HG03442 (cell line): ENCODE results near the gene E2F3.
"Not testable (repeated sequence)": the region's sequence is repeated elsewhere in the genome, so short reads cannot be mapped to it uniquely, and the experiment has no call there.

Source experiments
- ATAC-seq: cut with Tn5 transposase; IDR thresholded peaks from one replicate; pipeline ENCODE4 v1.9.1; 2021; ENCODE audit warnings: mild to moderate bottlenecking, moderate library complexity; ENCODE audit not compliant: unreplicated experiment

The E2F3 gene

GRCh38 chr6:20464041-20464440 lies 62.4 kb downstream of the E2F3 start:
- ATAC-seq: no peak

GRCh38 chr6:20464847-20465246 lies 63.2 kb downstream of the E2F3 start:
- no peak for ATAC-seq

- ATAC-seq: not testable (repeated sequence)
Observed at GRCh38 chr6:20465616-20466015, 63.9 kb downstream of the E2F3 start.

- peak; percentile 82 for ATAC-seq
Observed at GRCh38 chr6:20467437-20467836, 65.8 kb downstream of the E2F3 start.

- ATAC-seq: no peak
Observed at GRCh38 chr6:20468209-20468608, 66.5 kb downstream of the E2F3 start.

GRCh38 chr6:20472748-20473147 lies 71.1 kb downstream of the E2F3 start:
- ATAC-seq: no peak

- no peak for ATAC-seq
Observed at GRCh38 chr6:20473518-20473917, 71.8 kb downstream of the E2F3 start.

- no peak for ATAC-seq
Observed at GRCh38 chr6:20474874-20475542, 73.3 kb downstream of the E2F3 start.

GRCh38 chr6:20476501-20477043 lies 74.9 kb downstream of the E2F3 start:
- ATAC-seq: no peak

- no peak for ATAC-seq
Observed at GRCh38 chr6:20477485-20477884, 75.8 kb downstream of the E2F3 start.

GRCh38 chr6:20479060-20479459 lies 77.4 kb downstream of the E2F3 start:
- no peak for ATAC-seq

GRCh38 chr6:20479526-20479925 lies 77.8 kb downstream of the E2F3 start:
- ATAC-seq: no peak

- no peak for ATAC-seq
Observed at GRCh38 chr6:20481281-20481680, 79.6 kb downstream of the E2F3 start.

- no peak for ATAC-seq
Observed at GRCh38 chr6:20483887-20484497, 82.3 kb downstream of the E2F3 start.

- no peak for ATAC-seq
Observed at GRCh38 chr6:20486641-20487040, 85.0 kb downstream of the E2F3 start.

- no peak for ATAC-seq
Observed at GRCh38 chr6:20487669-20488375, 86.1 kb downstream of the E2F3 start.

GRCh38 chr6:20490591-20490990 lies 88.9 kb downstream of the E2F3 start:
- ATAC-seq: no peak

- no peak for ATAC-seq
Observed at GRCh38 chr6:20492099-20492498, 90.4 kb downstream of the E2F3 start.

- no peak for ATAC-seq
Observed at GRCh38 chr6:20497216-20498040, 95.7 kb downstream of the E2F3 start.

GRCh38 chr6:20498041-20498385 lies 96.3 kb downstream of the E2F3 start:
- no peak for ATAC-seq

- no peak for ATAC-seq
Observed at GRCh38 chr6:20509212-20509611, 107.5 kb downstream of the E2F3 start.
